ENCODE measurements around the gene NEK7.
A peak's percentile ranks its signal among the peaks of the same experiment; 100 is the strongest.

Gene NEK7

GRCh38 chr1:198135366-198135765, 21.4 kb upstream of the NEK7 start:
- DNase-seq = no peak
- in situ Hi-C loops (cut with HindIII; ENCODE audit: low pct_ligation_motif_present, low pct_unique_long_range_greater_than_20kb, low sequenced_read_pairs) = no loop called here

- in situ Hi-C loops (cut with HindIII; ENCODE audit: low pct_ligation_motif_present, low pct_unique_long_range_greater_than_20kb, low sequenced_read_pairs) = no loop called here
- no peak for DNase-seq
Observed at GRCh38 chr1:198141668-198142351, 15.0 kb upstream of the NEK7 start.

DNA sequence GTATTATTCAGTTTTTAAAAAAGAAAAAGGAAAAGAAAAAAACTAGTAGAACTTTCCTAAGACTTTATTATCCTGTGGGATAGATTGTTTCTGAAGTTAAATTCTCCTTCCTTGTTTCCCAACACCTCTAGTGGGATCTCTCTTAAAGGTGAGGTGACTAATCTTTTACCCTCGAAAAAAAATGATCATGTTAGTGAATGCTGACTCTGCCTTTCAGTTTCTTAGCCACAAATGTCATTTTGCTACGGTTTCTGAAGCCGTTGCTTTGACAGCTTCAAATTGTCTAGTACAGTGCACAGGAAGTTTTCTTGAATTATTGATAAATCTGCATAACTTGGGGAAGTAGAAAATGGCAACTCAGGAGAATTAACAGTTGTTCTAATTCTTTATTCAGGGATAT, 13.0 kb upstream of the NEK7 start:
- no peak for DNase-seq
- in situ Hi-C loops (cut with HindIII; ENCODE audit: low pct_ligation_motif_present, low pct_unique_long_range_greater_than_20kb, low sequenced_read_pairs) = no loop called here

- DNase-seq = no peak
- in situ Hi-C loops (cut with HindIII; ENCODE audit: low pct_ligation_motif_present, low pct_unique_long_range_greater_than_20kb, low sequenced_read_pairs) = no loop called here
Observed at GRCh38 chr1:198147216-198147615, 9.6 kb upstream of the NEK7 start.

GRCh38 chr1:198150369-198150768, 6.4 kb upstream of the NEK7 start:
- DNase-seq = no peak
- in situ Hi-C loops (cut with HindIII; ENCODE audit: low pct_ligation_motif_present, low pct_unique_long_range_greater_than_20kb, low sequenced_read_pairs) = no loop called here

DNA sequence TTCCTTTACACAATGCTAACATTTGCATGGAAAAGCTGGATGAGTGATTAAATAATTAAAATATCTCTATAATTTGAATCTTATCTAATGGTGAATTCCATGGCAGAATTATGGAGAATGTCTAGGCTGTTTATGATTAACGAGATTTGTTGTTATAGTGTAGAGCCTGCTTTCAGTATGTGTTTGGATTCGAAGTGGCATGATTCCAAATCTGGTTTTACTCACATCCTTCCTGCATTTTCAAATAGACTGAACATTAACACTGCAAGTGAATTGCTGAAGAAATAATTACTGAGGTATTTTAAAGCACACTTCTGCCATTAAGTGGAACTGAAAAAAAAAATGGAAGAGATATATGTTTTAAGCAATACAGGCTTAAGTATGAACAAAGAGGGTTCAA, 5.1 kb upstream of the NEK7 start:
- in situ Hi-C loops (cut with HindIII; ENCODE audit: low pct_ligation_motif_present, low pct_unique_long_range_greater_than_20kb, low sequenced_read_pairs) = no loop called here
- DNase-seq = no peak

DNA sequence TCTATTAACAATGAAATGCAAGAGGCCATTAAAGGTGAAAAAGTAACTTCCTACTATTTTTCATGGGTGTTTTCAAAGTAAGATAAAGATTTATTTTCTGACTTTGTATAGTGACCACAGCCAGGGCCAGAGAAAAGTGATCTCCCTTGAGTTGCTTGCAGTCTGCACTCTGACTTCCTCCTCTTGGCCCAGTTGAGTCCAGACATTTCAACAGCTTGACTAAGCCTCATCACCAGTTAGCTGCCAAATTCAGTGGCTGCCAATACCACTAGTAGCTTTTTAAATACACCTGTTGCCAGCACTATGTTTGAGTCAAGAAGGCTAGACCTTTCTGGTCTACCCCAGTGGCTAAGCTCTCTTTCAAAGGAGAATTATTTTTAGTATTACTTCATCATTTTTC, 3.7 kb upstream of the NEK7 start:
- DNase-seq = no peak

DNA sequence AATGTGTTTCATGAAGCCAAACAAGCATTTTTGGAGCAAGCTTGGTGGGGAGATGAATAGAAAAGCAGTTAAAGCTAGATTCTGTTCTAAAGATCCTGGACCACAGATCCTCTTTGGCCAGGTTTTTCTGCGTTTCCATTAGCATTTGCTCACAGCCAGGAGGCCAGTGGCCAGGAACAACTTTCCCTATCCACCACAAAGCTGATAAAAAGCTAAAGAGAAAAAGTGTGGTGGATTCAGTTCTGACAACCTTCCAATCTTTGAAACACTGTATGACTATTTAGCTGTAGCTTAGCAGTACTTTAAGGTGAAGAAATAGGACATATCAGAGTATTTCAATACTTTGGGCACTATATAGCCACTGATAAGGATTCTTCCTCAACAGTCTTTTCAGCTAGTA, 3.0 kb upstream of the NEK7 start:
- in situ Hi-C loops (cut with HindIII; ENCODE audit: low pct_ligation_motif_present, low pct_unique_long_range_greater_than_20kb, low sequenced_read_pairs) = no loop called here
- DNase-seq = no peak

More for the DNA sequence above, 3.7 kb upstream of the NEK7 start:
- in situ Hi-C loops (cut with HindIII; ENCODE audit: low pct_ligation_motif_present, low pct_unique_long_range_greater_than_20kb, low sequenced_read_pairs) = no loop called here

GRCh38 chr1:198155253-198155652, 1.5 kb upstream of the NEK7 start:
- in situ Hi-C loops (cut with HindIII; ENCODE audit: low pct_ligation_motif_present, low pct_unique_long_range_greater_than_20kb, low sequenced_read_pairs) = no loop called here
- DNase-seq = no peak

- in situ Hi-C loops (cut with HindIII; ENCODE audit: low pct_ligation_motif_present, low pct_unique_long_range_greater_than_20kb, low sequenced_read_pairs) = no loop called here
- DNase-seq = peak; percentile 78
Observed at GRCh38 chr1:198156111-198156744, 570 bp upstream of the NEK7 start.

GRCh38 chr1:198157241-198157846, 546 bp downstream of the NEK7 start:
- in situ Hi-C loops (cut with HindIII; ENCODE audit: low pct_ligation_motif_present, low pct_unique_long_range_greater_than_20kb, low sequenced_read_pairs) = no loop called here
- DNase-seq = peak; percentile 97

DNA sequence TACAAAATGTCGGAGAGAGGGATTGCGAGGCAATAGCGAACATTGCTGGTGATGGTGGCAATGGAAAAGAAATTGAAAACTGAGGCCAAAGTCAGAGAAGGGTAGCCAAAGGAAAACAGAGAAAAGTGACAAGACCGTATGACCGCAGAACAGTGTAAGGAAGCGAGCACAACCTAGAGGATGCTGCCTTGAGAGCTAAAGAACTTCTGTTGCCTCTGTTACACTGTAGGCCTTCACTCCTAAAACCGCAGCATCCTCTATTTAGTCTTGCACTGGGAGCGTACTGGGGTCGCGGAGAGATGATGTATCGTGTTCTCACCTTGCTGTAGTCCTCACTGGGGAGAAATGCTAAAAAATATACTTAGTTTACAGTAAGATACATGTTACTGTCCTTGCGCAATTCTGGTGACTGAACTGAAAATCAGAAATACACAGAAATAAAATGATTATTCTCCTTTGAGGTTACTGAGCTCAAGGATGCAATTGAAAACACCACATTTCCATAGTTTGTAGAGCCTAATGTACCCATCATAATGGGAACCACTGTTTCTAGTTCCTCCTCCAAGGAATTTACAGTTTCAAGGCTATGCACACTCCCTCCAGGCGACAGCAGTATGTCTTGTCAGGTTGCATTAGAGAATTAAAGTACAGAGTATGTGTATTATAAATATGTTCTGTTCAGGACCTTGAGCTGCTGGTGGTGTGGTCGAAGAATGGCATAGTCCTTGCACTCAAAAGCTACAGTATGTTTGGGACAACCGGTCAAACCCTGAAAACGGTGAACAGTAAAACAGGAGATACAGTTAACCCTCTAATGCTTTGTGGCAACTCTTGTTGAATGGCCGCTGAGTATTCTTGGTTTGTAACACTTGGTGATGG, 1.3 kb downstream of the NEK7 start:
- peak; percentile 46 for DNase-seq
- in situ Hi-C loops (cut with HindIII; ENCODE audit: low pct_ligation_motif_present, low pct_unique_long_range_greater_than_20kb, low sequenced_read_pairs) = no loop called here

GRCh38 chr1:198158735-198159589, 2.2 kb downstream of the NEK7 start:
- in situ Hi-C loops (cut with HindIII; ENCODE audit: low pct_ligation_motif_present, low pct_unique_long_range_greater_than_20kb, low sequenced_read_pairs) = no loop called here
- DNase-seq = peak; percentile 96

- in situ Hi-C loops (cut with HindIII; ENCODE audit: low pct_ligation_motif_present, low pct_unique_long_range_greater_than_20kb, low sequenced_read_pairs) = no loop called here
- no peak for DNase-seq
Observed at GRCh38 chr1:198160222-198160621, 3.4 kb downstream of the NEK7 start.

- no peak for DNase-seq
- in situ Hi-C loops (cut with HindIII; ENCODE audit: low pct_ligation_motif_present, low pct_unique_long_range_greater_than_20kb, low sequenced_read_pairs) = no loop called here
Observed at GRCh38 chr1:198160946-198161614, 4.3 kb downstream of the NEK7 start.

DNA sequence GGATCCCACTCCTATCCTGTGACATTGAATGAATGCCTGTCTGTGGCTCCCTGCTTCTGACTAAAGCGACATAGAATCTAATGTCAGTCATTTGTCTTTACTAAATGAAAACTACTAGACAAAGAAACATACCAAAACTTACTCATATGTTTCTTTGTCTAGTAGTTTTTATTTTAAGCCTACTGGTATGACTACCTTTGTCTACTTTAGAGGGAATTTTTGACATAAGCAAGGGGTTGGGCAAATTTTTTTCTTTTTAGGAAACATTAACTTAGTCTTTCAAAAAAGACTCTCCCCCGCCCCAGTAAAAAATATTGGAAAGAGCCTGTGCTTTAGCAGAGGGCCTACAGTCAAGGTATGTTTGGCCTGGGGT, 4.9 kb downstream of the NEK7 start:
- DNase-seq = no peak
- in situ Hi-C loops (cut with HindIII; ENCODE audit: low pct_ligation_motif_present, low pct_unique_long_range_greater_than_20kb, low sequenced_read_pairs) = no loop called here

DNA sequence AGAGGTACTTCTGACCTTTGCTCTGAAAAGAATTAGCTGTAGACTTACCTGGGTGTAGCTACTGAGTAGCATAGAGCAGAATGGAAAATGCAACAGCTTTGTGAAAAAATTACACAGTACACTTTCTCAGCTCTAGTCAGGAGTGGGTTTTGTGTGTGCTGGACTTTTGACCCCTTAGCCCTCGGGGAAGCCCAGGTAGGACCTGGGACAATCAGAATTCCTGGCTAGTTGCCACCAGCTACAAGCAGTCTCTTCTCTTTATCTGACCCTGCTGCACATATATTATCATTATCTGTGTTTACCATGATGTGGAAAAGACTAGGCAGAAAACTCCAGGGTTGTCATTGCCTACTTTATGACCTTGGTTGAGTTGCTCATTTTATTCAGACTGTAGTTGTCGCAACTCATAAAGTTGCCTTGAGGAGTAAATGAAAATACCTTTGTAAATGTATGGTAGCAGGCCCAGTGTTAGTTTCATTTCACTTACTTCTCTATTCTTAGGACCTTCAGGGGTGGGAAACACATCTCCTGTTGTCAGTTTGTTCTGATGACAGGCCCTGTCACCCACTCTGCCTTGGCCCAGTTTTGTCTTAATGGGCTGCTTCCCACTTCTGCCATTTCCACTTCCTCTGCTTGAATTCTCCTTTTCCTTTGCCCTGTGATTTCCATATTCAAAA, 5.4 kb downstream of the NEK7 start:
- in situ Hi-C loops (cut with HindIII; ENCODE audit: low pct_ligation_motif_present, low pct_unique_long_range_greater_than_20kb, low sequenced_read_pairs) = no loop called here
- DNase-seq = no peak

Measured in ACHN (cell line).